ENCODE measurements around the gene ST3GAL5.

Gene ST3GAL5

DNA sequence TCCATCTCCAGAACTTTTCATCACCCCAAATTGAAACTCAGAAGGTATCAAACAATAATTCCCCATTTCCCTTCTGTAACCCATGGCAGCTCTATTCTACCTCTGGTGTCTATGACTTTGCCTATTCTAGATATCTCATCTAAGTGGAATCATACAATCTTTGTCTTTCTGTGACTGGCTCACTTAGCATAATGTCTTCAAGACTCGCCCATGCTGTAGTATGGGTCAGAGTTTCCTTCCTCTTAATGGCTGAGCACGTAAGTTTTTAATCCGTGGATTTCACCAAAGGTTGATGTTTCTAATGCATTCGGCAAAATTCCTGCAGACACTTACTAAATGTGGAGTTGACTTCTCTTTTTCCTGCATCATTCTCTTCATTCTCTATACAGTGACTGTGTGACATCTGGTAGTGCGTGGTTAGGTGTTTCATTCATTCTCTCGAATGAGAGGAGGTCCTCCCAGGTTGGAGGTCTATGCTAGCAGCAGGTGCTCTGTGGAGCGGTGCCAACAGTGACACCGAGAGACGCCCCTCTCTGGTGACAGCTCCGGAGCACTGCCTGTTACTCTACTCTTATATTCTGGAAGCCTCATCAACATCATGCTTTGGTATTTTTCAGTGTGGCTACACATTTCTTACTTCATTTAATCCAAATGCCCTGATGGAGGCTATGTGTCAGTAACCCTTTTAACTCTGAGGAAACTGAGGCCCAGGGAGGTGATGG lies 84.9 kb downstream of the ST3GAL5 start:
- no peak for DNase-seq

DNA sequence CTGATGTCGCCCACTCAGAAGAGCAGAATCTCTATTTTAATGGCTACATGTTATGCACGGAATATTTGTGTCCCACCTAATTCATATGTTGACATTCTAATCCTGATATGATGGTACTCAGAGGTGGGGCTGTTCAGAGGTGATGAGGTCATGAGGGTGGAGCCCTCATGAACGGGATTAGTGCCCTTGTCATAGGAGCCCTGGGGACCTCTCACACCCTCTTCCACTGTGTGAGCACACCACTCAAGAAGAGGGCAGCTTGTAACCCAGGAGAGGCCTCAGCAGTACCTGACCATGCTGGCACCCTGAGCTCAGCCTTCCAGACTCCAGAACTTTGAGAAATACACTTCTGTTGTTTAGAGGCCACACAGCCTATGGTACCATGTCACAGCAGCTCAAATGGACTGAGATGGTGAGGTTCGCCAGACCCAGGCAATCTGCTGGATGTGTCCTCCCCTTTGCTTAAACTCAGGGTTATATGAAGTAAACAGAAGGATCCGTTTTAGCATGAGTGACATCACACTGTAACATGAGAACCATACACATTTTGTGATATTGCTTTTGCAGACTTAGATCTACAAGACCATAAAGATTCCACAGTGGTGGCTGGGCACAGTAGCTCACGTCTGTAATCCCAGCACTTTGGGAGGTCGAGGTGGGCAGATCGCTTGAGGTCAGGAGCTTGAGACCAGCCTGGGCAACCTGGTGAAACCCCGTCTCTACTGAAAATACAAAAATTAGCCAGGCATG lies 86.3 kb downstream of the ST3GAL5 start:
- DNase-seq: no peak

DNA sequence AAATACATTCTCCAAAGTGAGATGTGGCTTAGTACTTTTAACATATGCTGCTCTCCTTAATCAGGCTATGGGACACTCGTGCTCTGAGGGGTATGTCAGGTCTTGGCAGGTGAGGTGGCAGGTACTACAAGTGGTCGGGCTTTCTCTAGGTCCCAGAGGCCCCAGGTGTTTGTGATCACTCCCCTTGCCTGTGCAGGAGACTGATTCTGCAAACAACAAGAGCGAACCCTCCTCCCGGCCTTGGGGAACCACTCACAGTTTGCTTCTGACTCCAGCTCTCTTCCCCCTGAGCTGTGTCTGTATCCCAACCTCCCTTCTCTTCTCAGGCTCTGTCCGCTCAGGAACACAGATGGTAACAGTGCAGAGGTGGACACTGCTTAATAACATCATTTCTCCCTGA lies 86.9 kb downstream of the ST3GAL5 start:
- no peak for DNase-seq

DNA sequence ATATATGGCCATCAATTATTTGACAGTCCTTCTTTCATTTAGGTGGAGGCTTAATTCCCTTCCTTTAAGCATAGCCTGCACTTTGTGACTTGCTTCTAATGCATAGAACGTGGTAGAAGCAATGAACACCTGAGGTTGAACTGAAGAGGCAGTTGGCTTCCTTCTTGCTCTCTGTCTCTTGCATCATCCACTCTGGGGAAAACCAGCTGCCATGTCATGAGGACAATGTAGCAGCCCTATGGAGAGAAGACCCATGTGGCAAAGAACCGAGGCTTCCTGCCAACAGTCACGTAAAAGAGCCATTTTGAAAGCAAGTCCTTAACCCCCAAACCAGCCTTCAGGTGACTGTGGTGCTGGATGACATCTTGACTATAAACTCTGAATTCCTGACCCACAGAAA lies 88.2 kb downstream of the ST3GAL5 start:
- no peak for DNase-seq

DNA sequence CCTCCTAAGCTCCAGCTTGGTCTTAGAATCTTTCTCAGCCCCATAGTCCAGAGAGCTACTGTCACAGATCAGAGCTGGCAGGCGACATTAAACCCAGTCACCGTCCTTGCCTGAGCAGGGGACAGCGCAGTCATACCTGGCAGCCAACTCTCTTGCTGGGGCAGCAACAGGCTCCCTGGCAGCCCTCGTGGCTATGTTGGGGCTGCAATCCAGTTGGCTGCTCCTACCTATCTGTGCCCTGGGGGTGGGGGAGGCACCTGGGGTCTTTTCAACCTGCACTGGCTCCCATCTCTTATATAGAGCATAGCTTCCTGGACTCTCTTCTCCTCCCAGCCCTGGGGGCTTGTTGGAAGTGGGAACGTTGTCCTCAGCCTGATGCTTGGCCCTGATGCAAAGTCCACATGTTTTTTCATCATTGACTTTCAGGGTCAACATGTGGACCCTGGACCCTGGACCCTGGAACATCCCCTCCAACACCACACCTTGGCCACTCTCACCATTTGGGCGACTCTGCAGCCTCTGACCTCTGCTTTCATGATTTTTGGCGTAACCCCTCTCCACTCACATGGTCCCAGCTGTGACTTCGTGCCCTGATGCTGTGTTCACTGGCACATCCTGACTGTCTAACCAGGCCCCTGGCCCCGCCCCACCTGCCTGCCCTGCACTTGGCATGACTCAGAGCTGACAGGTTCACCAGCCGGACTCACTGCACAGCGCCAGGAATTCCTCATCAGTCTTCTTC lies 89.4 kb downstream of the ST3GAL5 start:
- DNase-seq: no peak

DNA sequence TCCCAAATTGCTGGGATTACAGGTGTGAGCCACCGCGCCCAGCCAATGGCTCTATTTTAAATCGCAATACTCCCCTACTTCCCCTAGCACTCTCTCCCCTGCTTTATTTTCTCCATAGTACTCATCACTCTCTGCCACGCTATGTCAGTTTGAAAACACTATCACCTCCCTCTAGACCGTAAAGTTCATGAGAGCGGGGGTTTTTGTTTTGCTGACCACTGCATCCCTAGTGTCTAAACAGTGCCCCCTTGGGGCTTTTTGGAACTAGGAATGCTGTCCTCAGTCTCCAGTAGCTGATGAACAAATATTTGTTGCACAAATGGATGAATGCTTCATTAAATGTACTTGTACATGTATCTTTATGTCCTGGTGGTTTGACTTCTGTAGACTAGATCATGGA lies 90.9 kb downstream of the ST3GAL5 start:
- DNase-seq: no peak

DNA sequence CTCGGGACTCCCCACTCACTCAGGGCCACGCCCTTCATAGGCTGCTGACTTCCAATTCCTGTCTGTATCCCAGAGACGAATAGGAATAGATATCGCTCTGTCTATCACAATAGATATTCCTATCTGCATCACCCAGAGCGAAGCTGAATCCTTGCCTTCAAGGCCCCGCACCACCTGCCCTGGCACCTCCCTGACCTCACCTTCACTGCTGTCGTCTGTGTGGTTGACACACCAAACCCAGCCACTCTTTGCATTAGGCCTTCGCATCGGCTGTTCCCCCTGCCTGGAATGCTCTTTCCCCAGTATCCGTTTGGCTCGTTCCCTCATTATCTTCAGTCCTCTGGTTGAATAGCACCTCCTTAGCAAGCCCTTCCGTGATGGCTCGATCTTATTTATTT lies 91.5 kb downstream of the ST3GAL5 start:
- no peak for DNase-seq

DNA sequence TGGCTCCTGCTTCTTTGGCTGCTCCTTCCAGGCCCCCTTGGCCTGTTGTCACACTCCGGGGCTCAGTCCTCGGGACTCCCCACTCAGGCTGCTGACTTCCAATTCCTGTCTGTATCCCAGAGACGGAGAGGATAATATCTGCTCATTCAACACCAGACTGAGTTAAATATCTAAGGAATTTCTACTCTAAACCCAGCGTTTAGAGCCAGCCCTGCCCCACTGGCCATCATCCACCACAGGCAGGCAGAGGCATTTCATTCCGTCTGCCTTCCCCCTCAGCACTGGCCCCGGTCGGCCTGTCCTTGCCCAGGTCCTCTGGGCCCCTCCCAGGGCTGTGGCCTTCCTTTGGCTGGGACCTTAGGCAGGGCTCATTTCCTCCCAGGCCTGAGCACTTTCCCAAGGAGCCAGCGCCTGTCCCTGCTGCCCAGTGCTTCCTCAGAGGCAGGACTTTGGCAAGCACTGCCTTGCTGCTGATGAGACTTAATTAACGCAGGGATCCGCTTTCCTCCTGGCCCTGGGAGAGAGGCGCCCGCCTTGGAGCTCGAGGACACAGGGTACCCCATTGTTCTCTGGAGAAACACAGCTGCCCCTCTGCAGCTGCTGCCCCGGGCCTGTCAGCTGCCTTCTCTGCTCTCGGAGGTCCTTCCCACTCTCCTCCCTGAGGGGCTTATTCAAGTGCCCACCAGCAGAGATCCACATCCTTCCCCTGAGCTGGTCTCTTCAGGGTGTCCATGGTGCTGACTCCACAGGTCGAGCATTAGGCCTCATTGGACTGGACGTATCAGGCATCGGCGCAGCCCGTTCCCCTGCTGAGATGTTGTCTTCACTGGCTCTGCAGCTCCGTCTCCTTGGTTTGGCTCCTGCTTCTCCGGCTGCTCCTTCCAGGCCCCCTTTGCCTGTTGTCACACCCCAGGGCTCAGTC lies 92.2 kb downstream of the ST3GAL5 start:
- DNase-seq: no peak

DNA sequence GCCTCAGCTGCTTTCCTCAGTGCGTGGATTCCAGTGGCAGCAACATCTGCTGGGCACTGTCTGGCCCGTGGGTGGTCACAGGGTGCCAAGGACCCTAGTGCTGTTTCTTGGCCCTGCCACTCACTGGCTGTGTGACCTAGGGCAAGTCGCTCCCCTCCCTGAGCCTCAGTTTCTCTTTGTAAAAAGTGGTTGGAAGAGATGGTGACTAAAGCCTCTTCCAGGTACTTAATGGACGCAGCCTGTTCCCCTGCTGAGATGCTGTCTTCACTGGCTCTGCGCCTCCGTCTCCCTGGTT lies 92.8 kb downstream of the ST3GAL5 start:
- no peak for DNase-seq

DNA sequence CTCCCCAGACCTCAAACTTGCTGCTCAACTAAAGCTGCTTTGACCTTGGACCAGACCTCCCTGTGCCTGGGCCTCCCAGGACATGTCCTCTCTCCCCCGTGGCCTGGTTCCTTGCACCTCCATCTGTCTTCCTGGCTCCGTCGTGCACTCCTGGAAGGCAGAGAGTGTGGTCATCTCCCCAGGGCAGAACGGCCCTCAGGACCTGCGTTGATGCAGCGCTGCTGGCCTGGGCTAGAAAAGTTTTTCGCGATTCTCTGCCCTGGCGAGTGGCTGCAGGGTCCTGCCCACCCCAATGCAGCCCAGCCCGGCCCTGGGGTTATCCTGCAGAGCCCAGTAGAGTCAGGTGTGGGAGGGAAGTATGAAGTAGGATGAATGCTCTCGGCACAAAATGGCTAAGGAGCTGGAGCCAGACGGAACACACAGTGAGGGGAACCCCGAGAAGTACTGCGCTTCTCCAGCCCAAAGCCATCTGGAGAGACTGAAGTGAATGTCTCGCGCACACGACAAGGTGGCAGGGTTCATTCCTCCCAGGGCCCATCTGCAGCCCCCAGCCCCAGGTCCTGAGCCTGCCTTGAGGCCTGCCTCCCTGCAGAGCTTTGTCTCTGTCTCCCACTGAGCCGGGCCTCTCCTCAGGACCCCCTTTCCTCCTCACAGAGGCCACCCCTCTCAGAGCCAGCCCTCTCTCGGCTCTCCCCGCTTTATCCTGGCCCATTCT lies 93.3 kb downstream of the ST3GAL5 start:
- DNase-seq: no peak

DNA sequence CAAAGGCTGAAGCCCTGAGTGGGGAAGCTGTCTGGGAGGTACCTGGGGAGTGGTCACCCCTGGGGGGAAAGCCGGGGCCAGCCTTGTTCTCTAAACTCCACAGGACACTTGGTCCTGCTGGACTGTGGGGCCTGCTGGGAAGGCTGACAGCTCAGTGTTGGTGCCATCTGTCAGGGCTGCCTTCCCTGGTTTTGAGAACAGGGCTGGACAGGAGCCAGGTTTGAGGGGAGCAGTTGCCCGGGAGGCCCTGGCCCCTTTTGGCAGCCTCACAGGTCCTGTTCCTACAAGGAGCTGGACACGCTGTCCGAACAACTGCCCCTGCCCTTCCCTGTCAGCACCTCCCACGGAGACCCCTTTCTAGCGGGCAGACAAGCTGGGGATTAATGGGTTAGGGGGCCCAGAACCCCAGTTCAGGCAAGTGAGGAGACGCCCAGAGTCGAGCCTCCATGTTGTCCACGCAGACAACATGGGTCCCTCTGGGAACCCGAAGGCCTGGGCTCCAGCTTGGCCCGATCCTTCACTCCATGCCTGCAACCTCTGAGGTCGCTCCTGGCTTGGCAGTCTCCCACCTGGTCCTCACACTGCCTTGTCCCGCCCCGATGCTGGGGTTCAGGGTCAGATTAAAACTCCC lies 94.2 kb downstream of the ST3GAL5 start:
- no peak for DNase-seq

DNA sequence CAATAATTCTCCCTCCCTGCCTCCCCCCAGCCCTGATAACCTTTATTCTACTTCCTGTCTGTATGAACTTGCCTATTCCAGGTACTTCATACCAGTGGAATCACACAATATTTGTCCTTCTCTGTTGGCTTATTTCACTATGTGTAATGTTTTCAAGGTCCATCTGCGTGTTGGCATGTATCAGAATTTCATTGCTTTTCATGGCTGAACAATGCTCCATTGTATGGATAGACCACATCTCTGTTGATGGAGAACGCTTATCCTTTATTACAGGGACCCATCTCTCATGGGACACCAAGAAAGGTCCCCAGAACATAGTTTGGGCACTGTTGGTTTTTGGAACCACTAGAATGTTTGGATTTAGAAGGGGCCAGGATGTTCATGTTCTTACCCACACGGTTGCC lies 94.8 kb downstream of the ST3GAL5 start:
- DNase-seq: no peak

DNA sequence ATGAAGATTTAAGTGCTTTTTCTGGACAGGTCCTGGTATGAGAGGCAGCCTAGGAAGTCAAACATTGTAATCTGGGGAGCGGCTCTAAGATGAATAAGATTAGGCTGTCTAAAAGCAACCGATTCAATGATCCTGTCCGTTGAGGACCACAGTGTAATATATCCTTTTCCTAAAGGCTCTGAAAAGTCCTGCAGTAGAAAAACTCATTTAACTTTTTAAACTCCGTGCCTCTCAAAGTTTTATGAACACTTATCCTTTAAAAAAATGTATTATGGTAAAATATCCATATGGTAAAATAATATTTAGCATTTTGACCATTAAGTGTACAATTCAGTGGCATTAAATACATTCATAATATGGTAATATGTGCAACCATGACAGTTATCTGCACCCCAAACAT lies 95.2 kb downstream of the ST3GAL5 start:
- DNase-seq: no peak

DNA sequence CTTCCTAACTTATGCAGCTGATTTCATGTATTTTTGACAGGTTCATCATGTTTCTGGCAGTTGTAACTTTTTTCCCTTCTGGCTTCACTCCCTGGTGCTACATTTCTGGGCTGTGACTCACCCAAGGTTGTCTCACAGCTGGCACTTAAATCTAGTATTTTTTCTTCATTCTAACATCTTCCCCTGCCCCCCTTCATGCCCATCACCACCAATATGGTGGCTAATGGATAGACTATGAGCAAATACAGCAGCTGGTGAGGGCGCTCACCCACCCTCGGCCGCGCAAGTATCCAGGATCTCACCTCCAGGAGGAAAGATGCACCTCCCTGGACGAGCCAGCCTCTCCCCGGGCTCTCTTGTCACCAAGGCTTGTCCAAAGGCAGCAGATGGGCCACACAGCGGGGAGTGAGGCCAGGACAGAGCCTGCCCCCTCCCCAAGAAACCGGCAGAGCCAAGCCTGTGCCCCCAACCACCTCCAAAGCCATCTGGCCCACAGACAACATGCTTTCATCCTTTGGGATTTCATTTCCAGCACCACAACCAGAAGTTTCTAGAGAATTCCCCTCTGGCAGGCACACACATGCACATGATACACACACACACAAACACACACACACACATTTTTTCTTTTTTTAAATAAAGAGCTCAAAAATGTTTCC lies 95.9 kb downstream of the ST3GAL5 start:
- no peak for DNase-seq

DNA sequence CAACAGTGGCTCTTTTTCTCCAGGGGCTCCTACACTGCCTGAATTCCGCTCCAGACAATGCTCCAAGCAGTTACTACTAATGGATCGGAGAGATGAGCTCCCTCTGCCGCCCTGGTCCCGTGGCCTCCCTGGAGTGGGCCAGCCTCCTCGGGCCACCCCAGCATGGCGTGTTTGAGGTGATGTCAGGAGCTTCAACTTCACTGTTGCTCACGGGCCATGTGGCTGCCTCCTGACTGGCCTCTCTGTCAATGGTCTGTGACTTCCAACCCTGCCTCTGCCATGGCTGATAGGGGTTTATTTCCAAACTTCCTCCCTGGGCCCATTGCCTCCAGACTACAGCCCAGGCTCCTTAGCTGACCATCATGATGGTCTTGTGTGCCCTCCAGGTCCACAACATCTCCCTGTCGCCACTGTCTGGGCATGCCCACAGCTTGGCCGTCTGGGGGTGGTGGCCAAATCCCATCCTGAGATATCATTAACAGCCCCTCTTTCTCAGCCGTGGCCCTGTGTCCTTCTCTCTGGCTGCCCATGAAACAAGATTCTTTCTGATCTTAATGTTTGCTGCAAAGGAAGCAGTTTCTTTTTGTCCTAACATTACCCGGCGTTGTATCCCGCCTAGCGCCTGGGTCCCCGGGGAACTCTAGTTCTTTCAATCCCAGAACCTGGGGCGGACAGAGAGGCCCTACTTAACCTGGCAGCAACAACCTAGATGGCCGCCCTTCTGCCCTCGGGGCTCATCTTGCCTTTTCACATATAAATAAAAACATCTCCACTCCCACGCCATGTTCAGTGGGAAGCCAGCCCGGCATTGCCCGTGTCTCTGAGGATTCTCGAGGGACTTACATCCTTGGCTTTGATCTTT lies 96.9 kb downstream of the ST3GAL5 start:
- DNase-seq: no peak

DNA sequence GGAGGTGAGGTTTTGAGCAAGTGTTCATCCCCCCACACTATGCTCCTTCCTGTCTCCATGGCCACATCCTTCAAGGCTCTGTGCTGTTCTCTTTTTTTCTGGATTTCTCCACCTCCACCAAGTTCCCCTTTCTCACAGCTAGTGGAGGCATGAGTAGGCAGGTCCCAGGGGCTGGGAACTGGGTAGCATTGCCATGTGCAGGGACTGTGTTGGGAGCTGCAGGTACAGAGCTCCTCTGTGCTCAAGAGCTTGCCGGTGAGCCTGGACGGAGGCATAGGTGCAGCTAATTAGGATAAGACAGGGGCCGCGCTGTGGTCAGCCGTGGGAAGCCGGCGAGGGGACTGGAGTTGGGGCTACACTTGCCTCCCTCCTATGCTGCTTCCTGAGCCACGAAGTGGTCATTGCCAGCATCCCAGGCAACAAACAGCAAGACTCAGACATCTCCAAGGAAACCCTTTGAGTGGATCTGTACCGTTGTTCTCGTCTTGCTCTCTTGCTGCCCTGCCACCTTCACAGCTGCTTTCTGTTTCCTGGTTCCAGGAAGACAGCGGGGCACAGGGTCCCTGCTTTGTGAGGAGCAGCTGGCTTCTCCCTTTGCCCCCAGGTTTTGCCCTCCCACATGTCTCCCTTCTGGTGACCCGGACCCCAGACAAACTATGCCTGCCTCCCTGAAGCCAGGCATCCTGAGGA lies 98.1 kb downstream of the ST3GAL5 start:
- no peak for DNase-seq

DNA sequence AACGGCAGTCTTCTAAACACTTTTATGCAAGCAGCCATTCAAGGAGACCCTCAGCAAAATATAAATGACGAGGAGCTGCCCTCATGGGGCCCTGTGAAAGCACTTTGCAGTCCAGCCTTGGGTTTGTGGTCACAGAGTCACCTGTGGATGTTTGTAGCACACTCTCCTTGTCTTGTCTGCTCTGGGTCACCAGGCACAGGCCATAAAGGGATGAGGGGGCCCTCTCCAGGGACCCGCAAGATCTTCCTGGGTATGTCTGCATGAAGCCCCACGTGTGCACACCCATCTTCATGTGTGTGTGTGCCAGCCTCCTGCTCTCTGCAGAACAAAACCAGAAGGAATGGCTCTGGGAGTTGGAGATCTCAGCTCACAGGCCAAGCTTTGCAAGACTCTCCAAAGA lies 98.8 kb downstream of the ST3GAL5 start:
- DNase-seq: no peak

DNA sequence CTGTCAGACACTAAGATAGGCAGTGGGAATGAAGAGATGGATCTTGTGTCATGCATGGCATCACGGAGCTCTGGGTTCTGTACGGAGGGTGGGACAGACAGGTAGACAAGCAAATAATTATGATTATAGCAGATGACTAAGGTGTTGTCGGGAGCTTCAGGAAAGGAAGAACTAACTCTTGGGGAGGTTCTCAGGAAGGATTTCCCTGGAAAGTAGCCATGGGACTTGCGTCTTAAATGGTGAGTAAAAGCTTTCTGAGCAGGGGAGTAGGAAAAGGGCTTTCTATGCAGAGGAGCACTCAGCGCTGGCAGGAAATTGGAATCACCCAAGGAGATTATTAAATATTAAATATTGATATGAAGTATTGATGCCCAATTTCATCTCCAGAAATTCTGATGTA lies 99.5 kb downstream of the ST3GAL5 start:
- no peak for DNase-seq

DNA sequence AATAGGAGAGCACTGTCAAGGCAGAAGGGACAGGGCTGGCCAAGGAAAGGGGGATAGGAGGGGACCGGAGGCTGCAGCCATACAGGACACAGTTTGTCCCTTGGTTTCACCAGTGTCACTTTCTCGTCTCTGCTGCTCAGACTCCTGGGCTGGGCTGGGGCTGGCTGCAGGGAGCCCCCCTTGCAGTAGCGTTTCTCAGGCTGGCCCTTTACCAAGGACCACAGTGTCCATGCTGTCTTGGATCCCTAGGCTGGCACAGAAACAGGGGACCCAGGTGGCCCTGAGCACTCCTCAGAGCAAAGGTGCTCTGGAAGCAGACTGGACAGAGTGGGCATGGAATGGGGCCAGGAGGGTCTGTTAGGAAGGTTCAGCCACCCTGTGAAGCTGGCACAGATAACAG lies 100.2 kb downstream of the ST3GAL5 start:
- no peak for DNase-seq

DNA sequence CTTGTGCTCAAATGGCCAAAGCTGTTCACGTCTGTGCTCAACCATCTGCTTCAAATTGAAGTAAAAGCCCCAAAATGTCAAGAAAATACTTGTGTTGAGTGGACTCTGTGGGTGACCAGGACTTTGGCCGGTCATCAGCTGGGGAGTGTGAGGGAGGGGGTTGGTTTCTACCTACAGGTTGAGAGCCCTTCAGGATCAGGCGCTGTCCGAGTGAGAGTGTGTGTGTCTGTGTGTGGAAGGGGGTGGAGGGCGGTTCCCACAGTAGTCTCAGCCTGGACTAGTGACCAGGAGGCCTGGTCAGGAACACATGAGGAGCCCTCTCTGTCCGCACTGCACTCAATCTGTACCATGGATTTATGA lies 100.8 kb downstream of the ST3GAL5 start:
- DNase-seq: no peak

Data from SHP77 treated with DMSO at 0.1 percent for 48 hours (cell line).